ENCODE measurements around the gene CTNNA2. TPM values are rescaled to one million over a fixed set of nuclear protein-coding genes. Genes with fewer than 3 reads are reported as not detected.

Gene CTNNA2
- total and polyA plus RNA-seq, 7 donors = 0.03 to 0.36 (median 0.17) TPM; not detected in 4

DNA sequence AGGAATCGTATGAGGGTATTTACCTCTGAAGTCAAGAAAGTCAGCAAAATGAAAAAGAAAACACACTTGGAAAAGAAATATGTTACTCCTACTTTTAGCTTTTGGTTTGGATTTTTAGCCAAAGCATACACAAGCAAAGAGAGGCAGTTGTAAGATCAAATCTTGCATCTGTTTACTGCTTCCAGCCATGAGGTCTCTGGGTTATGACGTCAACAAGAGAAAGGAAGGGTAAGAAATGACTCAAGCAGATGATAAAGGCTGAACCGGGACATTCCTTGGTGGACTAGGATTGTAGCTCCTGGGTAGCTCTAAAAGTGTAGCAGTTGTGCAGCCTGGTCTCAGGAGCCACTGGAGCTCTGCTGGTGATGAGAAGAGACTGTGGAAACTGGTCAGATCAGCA is 16.8 kb downstream of the CTNNA2 start:
- H3K4me1 ChIP-seq = no peaks in the 10 kb centered on the region
- ATAC-seq (no peak), DNase-seq (no peak)
- no peaks in the 10 kb centered on the region for H3K36me3 ChIP-seq (ENCODE audit: insufficient read depth in 1 of 2, low read depth in 1 of 2)
- intact Hi-C loops (cut with DNase I) = no loop called here
- WGBS, 3 donors = 71 to 78% (median 72%) methylated on average over 3 of the region's 3 CpGs
- H3K27me3 ChIP-seq (ENCODE audit: insufficient read depth in 3 of 3, low read length in 2 of 3) = no peaks in the 10 kb centered on the region
- no peak overlapping the region for H3K4me3 ChIP-seq
- H3K27ac ChIP-seq = no peak overlapping the region
- no peaks in the 10 kb centered on the region for H3K9me3 ChIP-seq
- no peak for TF ChIP-seq CTCF (IDR thresholded peaks at IDR 0.05)

GRCh38 chr2:79530443-79530842 is 17.6 kb downstream of the CTNNA2 start:
- H3K4me1 ChIP-seq = no peaks in the 10 kb centered on the region
- DNase-seq (no peak), ATAC-seq (no peak)
- no peak overlapping the region for H3K4me3 ChIP-seq
- H3K36me3 ChIP-seq (ENCODE audit: insufficient read depth in 1 of 2, low read depth in 1 of 2) = no peaks in the 10 kb centered on the region
- H3K27me3 ChIP-seq (ENCODE audit: insufficient read depth in 3 of 3, low read length in 2 of 3) = no peaks in the 10 kb centered on the region
- intact Hi-C loops (cut with DNase I) = no loop called here
- H3K27ac ChIP-seq = no peak overlapping the region
- WGBS, 3 donors = 4 to 16% (median 14%) methylated on average over 1 of the region's 1 CpG
- TF ChIP-seq CTCF (IDR thresholded peaks at IDR 0.05) = no peak
- no peaks in the 10 kb centered on the region for H3K9me3 ChIP-seq

DNA sequence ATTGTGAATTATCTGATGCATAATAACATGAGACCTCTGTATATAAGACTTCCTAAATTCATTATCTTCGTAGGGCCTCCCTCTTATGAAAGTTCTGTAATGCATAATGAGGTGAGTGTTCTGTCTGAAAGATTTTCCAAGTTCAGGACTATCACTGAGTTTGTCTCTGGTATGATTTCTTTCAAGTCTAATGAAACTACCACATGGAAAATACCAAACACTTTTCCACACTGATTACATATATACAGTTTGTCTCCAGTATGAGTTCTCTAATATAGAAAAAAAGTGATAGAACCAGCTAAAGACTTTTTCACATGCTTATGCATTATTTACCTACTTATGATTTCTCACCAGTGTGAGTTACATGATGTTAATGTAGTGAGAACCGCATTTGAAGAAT is 34.7 kb downstream of the CTNNA2 start:
- Histone ChIP-seq H3K9me3 (peaks cover 16% of the 10 kb centered on the region), H3K27ac (no peak overlapping the region), H3K27me3 (ENCODE audit: insufficient read depth in 3 of 3, low read length in 2 of 3) (no peaks in the 10 kb centered on the region), H3K36me3 (ENCODE audit: insufficient read depth in 1 of 2, low read depth in 1 of 2) (no peaks in the 10 kb centered on the region), H3K4me3 (no peak overlapping the region), H3K4me1 (no peaks in the 10 kb centered on the region)
- 64 to 68% (median 68%) methylated on average over 2 of the region's 2 CpGs for WGBS, 3 donors
- no peak for TF ChIP-seq CTCF (IDR thresholded peaks at IDR 0.05)
- no peak for DNase-seq
- ATAC-seq = no peak
- intact Hi-C loops (cut with DNase I) = no loop called here

DNA sequence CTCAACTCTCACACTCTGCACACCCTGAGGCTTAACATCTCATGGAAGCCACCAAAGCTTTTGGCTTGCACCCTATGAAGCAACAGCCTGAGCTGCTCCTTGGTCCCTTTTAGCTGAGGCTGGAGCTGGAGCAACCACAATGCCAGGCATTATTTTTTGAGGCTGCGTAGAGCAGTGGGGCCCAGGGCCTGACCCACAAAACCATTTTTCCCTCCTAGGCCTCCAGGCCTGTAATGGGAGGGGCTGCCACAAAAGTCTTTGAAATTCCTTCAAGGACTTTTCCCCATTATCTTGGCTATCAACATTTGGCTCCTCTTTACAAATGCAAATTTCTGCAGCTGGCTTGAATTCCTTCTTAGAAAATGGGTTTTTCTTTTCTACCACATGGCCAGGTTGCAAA is 39.8 kb downstream of the CTNNA2 start:
- no peaks in the 10 kb centered on the region for H3K4me1 ChIP-seq
- WGBS, 3 donors = 65 to 86% (median 67%) methylated on average over 1 of the region's 1 CpG
- no peak for TF ChIP-seq CTCF (IDR thresholded peaks at IDR 0.05)
- H3K27me3 ChIP-seq (ENCODE audit: insufficient read depth in 3 of 3, low read length in 2 of 3) = no peaks in the 10 kb centered on the region
- DNase-seq = no peak
- intact Hi-C loops (cut with DNase I) = no loop called here
- peaks cover 7% of the 10 kb centered on the region for H3K9me3 ChIP-seq
- H3K36me3 ChIP-seq (ENCODE audit: insufficient read depth in 1 of 2, low read depth in 1 of 2) = no peaks in the 10 kb centered on the region
- H3K27ac ChIP-seq = no peak overlapping the region
- ATAC-seq = no peak
- no peak overlapping the region for H3K4me3 ChIP-seq

DNA sequence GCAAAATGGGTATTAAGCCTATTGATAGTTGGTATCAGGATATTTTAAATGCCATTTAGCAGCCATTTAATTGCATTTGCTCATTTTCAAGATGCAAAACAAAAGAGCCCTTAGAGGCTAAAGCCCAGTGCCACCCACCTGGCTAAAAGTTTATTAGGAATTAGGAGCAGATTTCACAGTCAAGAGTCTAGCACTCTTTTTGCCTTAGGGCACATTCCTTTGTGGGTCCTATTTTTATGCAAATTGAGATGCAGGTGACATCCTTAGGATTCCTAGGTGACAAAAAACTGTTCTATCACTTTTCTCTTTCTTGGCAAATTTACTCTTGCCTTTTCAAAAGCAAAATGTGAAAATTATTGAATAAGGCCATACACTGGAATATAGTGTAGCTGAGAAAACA is 42.0 kb downstream of the CTNNA2 start:
- Histone ChIP-seq H3K9me3 (no peaks in the 10 kb centered on the region), H3K36me3 (ENCODE audit: insufficient read depth in 1 of 2, low read depth in 1 of 2) (no peaks in the 10 kb centered on the region), H3K27ac (no peak overlapping the region), H3K4me1 (no peaks in the 10 kb centered on the region), H3K4me3 (no peak overlapping the region), H3K27me3 (ENCODE audit: insufficient read depth in 3 of 3, low read length in 2 of 3) (no peaks in the 10 kb centered on the region)
- intact Hi-C loops (cut with DNase I) = no loop called here
- no peak for TF ChIP-seq CTCF (IDR thresholded peaks at IDR 0.05)
- ATAC-seq = no peak
- DNase-seq = no peak
